IPS-15b (cell line): ENCODE results near the gene SLC50A1.
"Not testable (repeated sequence)": the region's sequence is repeated elsewhere in the genome, so short reads cannot be mapped to it uniquely, and the experiment has no call there.

Experiments
- H3K27me3 ChIP-seq: one replicate; pipeline ENCODE4 v1.6.1; 2013; ENCODE audit warnings: low read length; ENCODE audit not compliant: control insufficient read depth, insufficient read depth
- H3K36me3 ChIP-seq: one replicate; pipeline ENCODE4 v1.6.1; 2013; ENCODE audit warnings: low read length; ENCODE audit not compliant: control insufficient read depth, insufficient read depth
- H3K4me1 ChIP-seq: one replicate; pipeline ENCODE4 v1.6.1; 2013; ENCODE audit warnings: mild to moderate bottlenecking, low read length; ENCODE audit not compliant: control insufficient read depth, insufficient read depth
- H3K4me3 ChIP-seq: one replicate; pipeline ENCODE4 v1.5.1; 2013; ENCODE audit warnings: low read depth, low read length
- H3K9ac ChIP-seq: one replicate; pipeline ENCODE4 v1.6.1; 2013; ENCODE audit warnings: low read depth, mild to moderate bottlenecking, low read length
- H3K9me3 ChIP-seq: one replicate; pipeline ENCODE4 v1.6.1; 2013; ENCODE audit warnings: mild to moderate bottlenecking, low read length; ENCODE audit not compliant: control insufficient read depth, insufficient read depth

SLC50A1 gene

GRCh38 chr1:155104605-155105534, 30.8 kb upstream of the SLC50A1 start:
- Histone ChIP-seq H3K4me3 (no peak overlapping the region), H3K27me3 (no peaks in the 10 kb centered on the region), H3K36me3 (no peaks in the 10 kb centered on the region), H3K9ac (no peak overlapping the region), H3K4me1 (no peaks in the 10 kb centered on the region), H3K9me3 (no peaks in the 10 kb centered on the region)

- H3K9me3 ChIP-seq: no peaks in the 10 kb centered on the region
- H3K4me3 ChIP-seq: no peak overlapping the region
- no peaks in the 10 kb centered on the region for H3K27me3 ChIP-seq
- no peaks in the 10 kb centered on the region for H3K4me1 ChIP-seq
- H3K36me3 ChIP-seq: no peaks in the 10 kb centered on the region
- H3K9ac ChIP-seq: no peak overlapping the region
Measured at GRCh38 chr1:155105604-155106011, 30.0 kb upstream of the SLC50A1 start.

GRCh38 chr1:155106862-155107261, 28.8 kb upstream of the SLC50A1 start:
- Histone ChIP-seq H3K4me1 (no peaks in the 10 kb centered on the region), H3K27me3 (no peaks in the 10 kb centered on the region), H3K4me3 (no peak overlapping the region), H3K36me3 (no peaks in the 10 kb centered on the region), H3K9ac (no peak overlapping the region), H3K9me3 (no peaks in the 10 kb centered on the region)

GRCh38 chr1:155107309-155108264, 28.1 kb upstream of the SLC50A1 start:
- Histone ChIP-seq H3K27me3 (no peaks in the 10 kb centered on the region), H3K9ac (no peak overlapping the region), H3K9me3 (no peaks in the 10 kb centered on the region), H3K4me1 (no peaks in the 10 kb centered on the region), H3K36me3 (no peaks in the 10 kb centered on the region), H3K4me3 (no peak overlapping the region)

- no peak overlapping the region for H3K9ac ChIP-seq
- H3K36me3 ChIP-seq: no peaks in the 10 kb centered on the region
- no peak overlapping the region for H3K4me3 ChIP-seq
- H3K4me1 ChIP-seq: no peaks in the 10 kb centered on the region
- no peaks in the 10 kb centered on the region for H3K9me3 ChIP-seq
- H3K27me3 ChIP-seq: no peaks in the 10 kb centered on the region
Measured at GRCh38 chr1:155108296-155108695, 27.4 kb upstream of the SLC50A1 start.

- H3K4me1 ChIP-seq: no peaks in the 10 kb centered on the region
- no peak overlapping the region for H3K9ac ChIP-seq
- H3K9me3 ChIP-seq: no peaks in the 10 kb centered on the region
- no peak overlapping the region for H3K4me3 ChIP-seq
- no peaks in the 10 kb centered on the region for H3K27me3 ChIP-seq
- no peaks in the 10 kb centered on the region for H3K36me3 ChIP-seq
Measured at GRCh38 chr1:155110381-155110780, 25.3 kb upstream of the SLC50A1 start.

- Histone ChIP-seq H3K4me1 (no peaks in the 10 kb centered on the region), H3K36me3 (no peaks in the 10 kb centered on the region), H3K9ac (no peak overlapping the region), H3K27me3 (no peaks in the 10 kb centered on the region), H3K9me3 (no peaks in the 10 kb centered on the region), H3K4me3 (no peak overlapping the region)
Measured at GRCh38 chr1:155110826-155111225, 24.8 kb upstream of the SLC50A1 start.

- H3K4me3 ChIP-seq: no peak overlapping the region
- H3K27me3 ChIP-seq: peaks cover under 1% of the 10 kb centered on the region
- no peaks in the 10 kb centered on the region for H3K9me3 ChIP-seq
- H3K9ac ChIP-seq: no peak overlapping the region
- no peaks in the 10 kb centered on the region for H3K36me3 ChIP-seq
- no peaks in the 10 kb centered on the region for H3K4me1 ChIP-seq
Measured at GRCh38 chr1:155113450-155113980, 22.1 kb upstream of the SLC50A1 start.

GRCh38 chr1:155116113-155116764, 19.4 kb upstream of the SLC50A1 start:
- H3K4me3 ChIP-seq: no peak overlapping the region

GRCh38 chr1:155117610-155118009, 18.0 kb upstream of the SLC50A1 start:
- no peak overlapping the region for H3K4me3 ChIP-seq
- peaks cover 20% of the 10 kb centered on the region for H3K27me3 ChIP-seq
- no peaks in the 10 kb centered on the region for H3K9me3 ChIP-seq
- H3K9ac ChIP-seq: no peak overlapping the region
- no peaks in the 10 kb centered on the region for H3K36me3 ChIP-seq
- H3K4me1 ChIP-seq: no peaks in the 10 kb centered on the region

More at GRCh38 chr1:155116113-155116764, 19.4 kb upstream of the SLC50A1 start:
- H3K9me3 ChIP-seq: no peaks in the 10 kb centered on the region
- no peaks in the 10 kb centered on the region for H3K36me3 ChIP-seq
- H3K4me1 ChIP-seq: no peaks in the 10 kb centered on the region
- H3K9ac ChIP-seq: no peak overlapping the region
- H3K27me3 ChIP-seq: peaks cover 19% of the 10 kb centered on the region

- H3K27me3 ChIP-seq: peaks cover 20% of the 10 kb centered on the region
- H3K4me3 ChIP-seq, H3K9ac ChIP-seq, H3K4me1 ChIP-seq, H3K36me3 ChIP-seq, H3K9me3 ChIP-seq: not testable (repeated sequence)
Measured at GRCh38 chr1:155118090-155118489, 17.6 kb upstream of the SLC50A1 start.
